ENCODE data around the gene ARHGEF5. TPM values are rescaled to one million over a fixed set of nuclear protein-coding genes. Genes with fewer than 3 reads are reported as not detected.
"Not testable (repeated sequence)": the region's sequence is repeated elsewhere in the genome, so short reads cannot be mapped to it uniquely, and the experiment has no call there.

ARHGEF5 gene
- 7.4 TPM for total RNA-seq

GRCh38 chr7:144355176-144355822, at the start of gene ARHGEF5:
ARHGEF5 (plus strand) TSS chr7:144355402; CDS start chr7:144362670, 7,268 bp downstream.
- not testable (repeated sequence) for DNase-seq

GRCh38 chr7:144309702-144310101, 45.5 kb upstream of the ARHGEF5 start:
- DNase-seq: not testable (repeated sequence)

GRCh38 chr7:144311218-144311617, 44.0 kb upstream of the ARHGEF5 start:
- not testable (repeated sequence) for DNase-seq

- not testable (repeated sequence) for DNase-seq
Measured at GRCh38 chr7:144311872-144312469, 43.2 kb upstream of the ARHGEF5 start, which contains the start of gene OR2A1. OR2A1 (plus strand) TSS chr7:144312419; CDS start chr7:144318125, 5,706 bp downstream.

- DNase-seq: not testable (repeated sequence)
Measured at GRCh38 chr7:144317537-144317936, 37.7 kb upstream of the ARHGEF5 start.

GRCh38 chr7:144319547-144319946, 35.7 kb upstream of the ARHGEF5 start:
- DNase-seq: not testable (repeated sequence)

- DNase-seq: not testable (repeated sequence)
Measured at GRCh38 chr7:144321677-144322206, 33.5 kb upstream of the ARHGEF5 start.

- DNase-seq: not testable (repeated sequence)
Measured at GRCh38 chr7:144323359-144323758, 31.8 kb upstream of the ARHGEF5 start.

GRCh38 chr7:144325868-144326267, 29.3 kb upstream of the ARHGEF5 start:
- not testable (repeated sequence) for DNase-seq

GRCh38 chr7:144330044-144330443, 25.2 kb upstream of the ARHGEF5 start:
- DNase-seq: not testable (repeated sequence)

GRCh38 chr7:144331221-144331995, 23.8 kb upstream of the ARHGEF5 start:
- not testable (repeated sequence) for DNase-seq

GRCh38 chr7:144331996-144332288, 23.3 kb upstream of the ARHGEF5 start:
- not testable (repeated sequence) for DNase-seq

GRCh38 chr7:144348625-144349024, 6.6 kb upstream of the ARHGEF5 start:
- not testable (repeated sequence) for DNase-seq

- DNase-seq: not testable (repeated sequence)
Measured at GRCh38 chr7:144351667-144352066, 3.5 kb upstream of the ARHGEF5 start.

- not testable (repeated sequence) for DNase-seq
Measured at GRCh38 chr7:144356185-144356584, 983 bp downstream of the ARHGEF5 start.

GRCh38 chr7:144356860-144357259, 1.7 kb downstream of the ARHGEF5 start:
- not testable (repeated sequence) for DNase-seq

GRCh38 chr7:144362061-144362460, 6.9 kb downstream of the ARHGEF5 start:
- not testable (repeated sequence) for DNase-seq

GRCh38 chr7:144365523-144365922, 10.3 kb downstream of the ARHGEF5 start:
- not testable (repeated sequence) for DNase-seq

GRCh38 chr7:144367250-144367649, 12.0 kb downstream of the ARHGEF5 start:
- not testable (repeated sequence) for DNase-seq

- DNase-seq: not testable (repeated sequence)
Measured at GRCh38 chr7:144369221-144369620, 14.0 kb downstream of the ARHGEF5 start.

GRCh38 chr7:144378651-144379050, 23.4 kb downstream of the ARHGEF5 start:
- DNase-seq: no peak

- DNase-seq: no peak
Measured at GRCh38 chr7:144379776-144380384, 24.7 kb downstream of the ARHGEF5 start.

All from tongue (tissue), 2 donors.